Stimulated activated CD8-positive, alpha-beta memory T cell treated with anti-CD3 and anti-CD28 coated beads, Interleukin-2, amount 100 ng/mL, for 48 hours (primary cell): ENCODE data around the gene RBMS2.
"Not testable (repeated sequence)": the region's sequence is repeated elsewhere in the genome, so short reads cannot be mapped to it uniquely, and the experiment has no call there.

ENCODE experiments used
- DNase-seq, 2 donors: peaks; one replicate each; pipeline ENCODE4 v3.0.0-alpha.2; 2020; ENCODE audit warnings: low read depth in 2 of 2

Gene RBMS2

DNA sequence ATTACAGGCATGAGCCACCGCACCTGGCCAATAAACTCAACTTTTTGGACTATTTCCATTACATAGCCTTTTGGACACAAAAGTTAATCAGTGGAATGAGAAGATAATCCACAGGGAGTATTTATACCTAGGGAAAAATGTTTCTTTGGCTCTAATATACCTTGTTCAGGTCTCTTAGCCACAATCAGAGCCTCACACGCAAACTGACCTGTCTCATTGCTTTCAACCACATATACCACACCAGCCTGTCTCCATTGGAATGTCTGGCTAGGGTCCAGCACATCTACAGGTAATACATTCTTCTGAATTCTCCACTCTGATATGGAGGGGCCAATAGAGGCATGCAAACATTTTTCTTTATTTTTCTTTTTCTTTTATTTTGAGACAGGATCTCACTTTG, 3.8 kb upstream of the RBMS2 start:
- DNase-seq = no peak

DNA sequence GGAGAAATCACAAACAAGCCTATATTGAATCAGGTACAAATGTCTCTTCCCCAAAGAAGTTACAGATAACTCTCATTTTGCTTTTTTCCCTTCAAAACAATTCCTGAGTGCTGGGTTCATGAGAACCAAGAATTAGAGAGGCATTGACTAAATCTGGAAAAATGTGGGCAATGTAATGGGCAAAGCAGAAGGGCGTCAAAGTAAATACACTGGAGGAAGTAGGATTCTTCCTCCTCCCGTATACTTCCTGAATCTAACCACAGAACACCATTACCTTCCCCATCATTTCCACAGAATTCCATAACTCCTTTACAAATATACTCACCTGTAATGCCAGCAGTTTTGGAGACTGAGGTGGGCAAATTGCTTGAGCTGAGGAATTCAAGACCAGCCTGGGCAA, 3.0 kb upstream of the RBMS2 start:
- DNase-seq = no peak

DNA sequence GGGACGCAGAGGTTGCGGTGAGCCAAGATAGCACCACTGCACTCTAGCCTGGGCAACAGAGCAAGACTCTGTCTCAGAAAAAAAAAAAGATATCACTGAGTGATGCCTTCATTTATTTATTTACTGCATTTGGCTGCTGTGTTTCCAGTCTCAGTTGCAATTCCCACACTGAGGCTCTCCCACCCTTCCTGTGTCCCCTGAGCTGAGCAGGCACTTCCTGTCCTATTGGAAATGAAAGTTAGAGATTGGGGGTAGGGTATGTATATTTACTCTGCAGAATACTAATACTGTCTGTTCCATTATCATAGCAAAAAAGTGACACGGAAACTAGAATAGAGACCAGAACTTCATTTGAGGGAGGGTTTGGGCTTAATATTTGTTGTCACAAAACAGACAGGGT, 1.6 kb upstream of the RBMS2 start:
- DNase-seq = no peak

DNA sequence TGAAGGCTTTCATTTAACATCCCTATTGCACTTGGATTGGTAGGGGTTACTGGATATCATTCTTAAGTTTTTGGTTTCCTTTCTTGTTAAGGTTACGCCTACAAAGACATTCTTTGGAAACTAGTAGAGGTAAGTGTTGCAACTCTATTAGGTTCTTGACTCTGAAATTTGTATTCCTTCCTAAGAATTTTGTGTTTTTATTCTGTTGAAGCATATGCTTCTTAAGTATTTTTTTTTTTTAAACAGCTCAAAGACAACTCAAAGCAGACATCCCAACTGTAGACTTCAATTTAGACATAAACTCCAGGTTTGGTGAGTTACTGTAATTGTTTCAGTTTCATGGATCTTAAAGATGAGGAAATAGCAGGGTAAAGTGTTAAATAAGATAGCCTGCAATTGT, 1.1 kb upstream of the RBMS2 start:
- DNase-seq = no peak

DNA sequence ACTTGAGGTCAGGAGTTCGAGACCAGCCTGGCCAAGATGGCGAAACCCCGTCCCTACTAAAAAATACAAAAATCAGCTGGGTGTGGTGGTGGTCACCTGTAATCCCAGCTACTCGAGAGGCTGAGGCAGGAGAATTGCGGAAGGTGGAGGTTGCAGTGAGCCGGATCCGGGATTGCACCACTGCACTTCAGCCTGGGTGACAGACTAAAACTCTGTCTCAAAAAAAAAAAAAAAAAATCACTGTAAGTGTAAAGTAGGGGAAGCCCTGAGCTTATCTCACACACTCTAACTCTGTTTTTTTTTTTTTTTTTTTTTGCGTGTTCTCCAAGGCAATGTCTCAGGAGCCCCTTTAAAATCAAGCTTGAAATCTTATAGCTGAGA, 421 bp upstream of the RBMS2 start:
- no peak for DNase-seq

DNA sequence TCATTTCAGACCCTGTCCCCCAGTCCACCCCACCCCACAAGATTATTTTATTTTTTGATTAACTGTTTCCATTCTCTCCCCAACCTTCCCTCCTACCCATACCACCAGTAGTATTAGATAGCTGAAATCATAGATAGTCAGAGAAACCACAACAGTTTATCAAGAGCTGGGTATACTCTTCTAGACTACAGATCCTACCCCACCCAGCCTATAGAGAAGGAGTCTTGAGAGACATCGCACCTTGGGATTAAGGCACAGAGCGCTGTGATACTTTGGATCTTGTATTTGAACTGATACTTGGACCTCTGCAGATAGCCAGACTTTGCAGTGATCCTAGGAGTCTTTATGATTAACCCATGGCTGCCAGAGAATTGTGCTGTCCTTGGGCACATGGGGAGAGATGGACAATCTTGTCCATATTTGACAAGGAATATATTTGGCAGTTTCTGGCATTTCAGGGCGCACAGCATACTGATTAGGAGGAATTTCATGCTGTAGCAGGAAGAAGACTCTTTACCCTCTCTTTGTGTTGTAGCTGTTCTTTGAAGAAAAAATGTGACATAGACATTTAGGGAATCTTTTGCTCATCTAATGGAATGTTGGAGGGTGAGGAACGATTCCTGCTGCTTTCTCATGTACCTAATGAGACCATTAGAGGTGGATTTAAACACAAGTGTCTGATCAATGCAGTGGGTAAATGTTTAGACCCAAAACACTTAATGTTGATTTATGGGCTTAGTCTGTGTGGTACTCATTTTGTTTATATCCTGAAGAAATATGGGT, 982 bp downstream of the RBMS2 start:
- DNase-seq = no peak

DNA sequence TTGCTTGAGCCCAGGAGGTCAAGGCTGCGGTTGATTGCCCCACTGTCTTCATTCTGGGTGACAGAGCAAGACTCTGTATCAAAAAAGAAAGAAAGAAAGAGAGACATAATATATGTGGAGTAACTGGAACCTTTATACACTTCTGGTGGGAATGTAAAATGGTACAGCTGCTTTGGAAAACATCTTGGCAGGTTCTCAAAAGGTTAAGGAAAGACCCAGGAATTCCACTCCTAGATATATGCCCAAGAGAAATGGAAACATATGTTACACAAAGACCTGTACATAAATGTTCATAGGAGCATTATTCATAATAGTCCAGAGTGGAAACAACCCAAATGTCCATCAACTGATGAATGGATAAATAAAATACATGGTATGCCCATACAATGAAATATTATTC, 7.2 kb downstream of the RBMS2 start:
- DNase-seq = no peak

DNA sequence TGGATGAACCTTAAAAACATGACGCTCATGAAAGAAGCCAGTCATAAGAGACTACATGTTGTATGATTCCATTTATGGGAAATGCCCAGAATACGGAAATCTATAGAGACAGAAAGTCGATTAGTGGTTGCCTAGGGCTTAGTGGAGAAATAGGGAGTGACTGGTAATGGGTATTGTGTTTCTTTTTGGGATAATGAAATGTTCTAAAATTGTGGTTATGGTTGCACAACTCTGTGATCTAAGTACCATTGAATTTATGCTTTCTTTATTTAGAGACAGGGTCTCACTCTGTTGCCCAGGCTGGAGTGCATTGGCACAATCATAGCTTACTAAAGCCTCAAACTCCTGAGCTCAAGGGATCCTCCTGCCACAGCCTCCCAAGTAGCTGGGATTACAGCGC, 8.0 kb downstream of the RBMS2 start:
- DNase-seq = no peak

DNA sequence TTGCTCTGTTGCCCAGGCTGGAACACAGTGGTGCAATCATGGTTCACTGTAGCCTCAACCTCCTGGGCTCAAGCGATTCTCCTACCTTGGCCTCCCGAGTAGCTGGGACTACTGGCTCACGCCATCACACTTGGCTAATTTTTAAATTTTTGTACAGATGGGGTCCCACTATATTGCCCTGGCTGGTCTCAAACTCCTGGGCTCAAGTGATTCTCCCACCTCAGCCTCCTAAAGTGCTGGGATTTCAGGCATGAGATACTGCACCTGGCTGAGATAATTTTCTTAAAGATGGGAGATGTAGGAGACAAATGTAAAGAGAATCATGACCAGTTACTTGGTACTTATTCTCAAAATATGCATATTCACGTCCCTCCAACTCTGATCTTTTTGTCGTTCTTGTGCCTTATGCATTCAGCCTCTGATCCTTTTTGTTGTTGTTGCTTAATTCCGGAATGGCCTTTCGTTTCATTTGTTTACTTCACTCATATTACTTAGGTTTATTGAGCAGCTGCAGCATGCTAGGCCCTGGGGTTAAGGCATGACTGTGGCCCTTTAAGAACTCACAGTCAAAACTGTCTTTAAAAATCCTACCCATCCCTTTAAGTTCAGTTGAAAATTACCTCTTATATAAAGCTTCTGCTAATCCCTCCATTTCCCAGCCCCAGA, 8.9 kb downstream of the RBMS2 start:
- no peak for DNase-seq

DNA sequence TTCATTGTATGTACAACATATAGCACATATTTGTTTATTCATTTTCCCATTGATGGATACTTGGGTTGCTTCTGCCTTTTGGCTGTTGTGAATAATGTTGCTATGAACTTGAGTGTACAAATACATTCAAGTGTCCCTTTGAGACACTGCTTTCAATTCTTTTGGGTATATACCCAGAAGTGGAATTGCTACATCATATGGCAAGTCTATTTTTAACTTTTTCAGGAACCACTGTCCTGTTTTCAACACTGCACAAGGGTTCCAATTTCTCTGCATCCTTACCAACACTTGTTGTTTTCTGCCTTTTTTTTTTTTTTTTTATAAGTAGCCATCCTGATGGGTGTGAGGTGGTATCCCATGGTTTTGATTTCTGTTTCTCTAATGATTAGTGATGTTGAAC, 15.9 kb downstream of the RBMS2 start:
- DNase-seq = no peak

DNA sequence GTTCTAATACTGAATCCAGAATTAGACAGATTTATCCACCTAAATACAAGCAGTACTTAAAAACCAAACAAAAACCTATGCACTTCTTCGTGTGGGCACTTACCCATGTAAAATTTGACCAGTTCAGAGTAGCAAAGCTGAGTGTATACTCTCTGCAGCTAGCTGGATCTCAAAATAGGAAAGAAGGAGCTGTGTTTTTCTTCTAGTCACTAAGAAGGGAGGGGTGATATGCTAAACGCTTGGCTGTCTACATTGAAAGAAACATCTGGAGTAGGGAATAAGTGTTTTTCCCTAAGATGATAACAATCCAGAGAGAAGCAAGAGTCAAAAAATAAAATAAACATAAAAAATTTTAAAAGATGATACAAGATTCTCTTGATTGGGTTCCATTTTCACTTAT, 20.0 kb downstream of the RBMS2 start:
- DNase-seq = no peak

DNA sequence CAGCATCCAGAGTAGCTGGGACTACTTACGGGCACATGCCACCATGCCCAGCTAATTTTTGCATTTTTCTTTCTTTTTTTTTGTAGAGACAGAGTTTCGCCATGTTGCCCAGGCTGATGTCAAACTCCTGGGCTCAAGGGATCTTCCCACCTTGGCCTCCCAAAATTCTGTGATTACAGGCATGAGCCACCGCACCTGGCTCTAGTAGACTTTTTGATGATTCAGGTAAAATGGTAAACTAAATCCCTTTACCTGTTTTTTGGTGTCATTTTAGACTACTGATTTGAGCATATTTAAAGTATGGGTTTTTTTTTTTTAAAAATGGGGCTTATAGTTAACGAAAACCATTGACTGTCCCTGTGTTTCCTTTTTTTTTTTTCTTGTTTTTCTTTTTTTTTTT, 20.5 kb downstream of the RBMS2 start:
- no peak for DNase-seq

DNA sequence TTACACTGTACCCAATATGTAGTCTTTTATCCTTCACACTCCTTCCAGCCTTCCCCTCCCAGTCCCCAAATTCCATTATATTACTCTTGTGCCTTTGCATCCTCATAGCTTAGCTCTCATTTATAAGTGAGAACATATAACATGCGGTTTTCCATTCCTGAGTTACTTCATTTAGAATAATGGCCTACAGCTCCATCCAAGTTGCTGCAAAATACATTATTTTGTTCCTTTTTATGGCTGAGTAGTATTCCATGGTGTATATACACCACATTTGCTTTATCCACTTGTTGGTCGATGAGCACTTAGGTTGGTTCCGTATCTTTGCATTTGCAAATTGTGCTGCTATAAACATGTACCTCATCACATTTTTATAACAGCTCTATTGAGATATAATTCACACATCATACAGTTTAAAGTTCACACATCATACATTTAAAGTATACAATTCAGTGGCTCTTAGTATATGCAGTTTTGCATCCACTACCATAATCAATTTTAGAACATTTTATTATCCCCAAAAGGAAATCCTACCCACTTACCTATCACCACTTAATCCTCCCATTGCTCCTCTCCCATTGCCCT, 23.5 kb downstream of the RBMS2 start:
- DNase-seq = no peak

DNA sequence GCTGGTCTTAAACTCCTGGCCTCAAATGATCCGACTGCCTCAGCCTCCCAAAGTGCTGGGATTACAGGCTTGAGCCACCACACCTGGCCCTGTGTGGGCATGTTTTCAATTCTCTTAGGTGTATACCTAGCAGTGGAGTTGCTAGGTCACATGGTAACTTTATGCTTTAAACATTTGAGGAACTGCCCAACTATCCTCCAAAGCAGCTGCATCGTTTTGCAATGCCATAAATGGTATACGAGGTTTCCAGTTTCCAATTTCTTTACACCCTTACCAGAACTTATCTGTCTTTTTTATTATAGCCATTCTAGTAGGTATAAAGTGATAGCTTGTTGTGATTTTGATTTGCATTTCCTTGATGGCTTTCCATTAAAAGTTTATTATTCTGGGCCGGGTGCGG, 25.1 kb downstream of the RBMS2 start:
- DNase-seq = no peak

DNA sequence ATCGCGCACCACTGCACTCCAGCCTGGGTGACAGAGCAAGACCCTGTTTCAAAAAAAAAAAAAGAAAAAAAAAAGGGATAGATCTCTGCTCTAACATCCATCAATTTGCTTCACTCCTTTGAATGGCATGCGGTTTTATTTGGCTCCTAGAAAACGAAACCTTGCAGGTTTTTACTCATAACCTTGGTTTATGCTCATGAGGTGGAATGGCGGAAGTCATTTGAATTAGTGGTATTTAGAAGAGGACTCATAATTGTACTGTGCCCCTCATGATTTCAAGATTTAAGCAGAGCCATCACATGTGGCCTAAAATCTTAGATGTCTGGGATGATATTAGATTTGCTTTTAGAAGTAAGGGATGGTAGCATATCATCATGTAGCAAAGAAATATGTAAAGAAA, 29.4 kb downstream of the RBMS2 start:
- no peak for DNase-seq

DNA sequence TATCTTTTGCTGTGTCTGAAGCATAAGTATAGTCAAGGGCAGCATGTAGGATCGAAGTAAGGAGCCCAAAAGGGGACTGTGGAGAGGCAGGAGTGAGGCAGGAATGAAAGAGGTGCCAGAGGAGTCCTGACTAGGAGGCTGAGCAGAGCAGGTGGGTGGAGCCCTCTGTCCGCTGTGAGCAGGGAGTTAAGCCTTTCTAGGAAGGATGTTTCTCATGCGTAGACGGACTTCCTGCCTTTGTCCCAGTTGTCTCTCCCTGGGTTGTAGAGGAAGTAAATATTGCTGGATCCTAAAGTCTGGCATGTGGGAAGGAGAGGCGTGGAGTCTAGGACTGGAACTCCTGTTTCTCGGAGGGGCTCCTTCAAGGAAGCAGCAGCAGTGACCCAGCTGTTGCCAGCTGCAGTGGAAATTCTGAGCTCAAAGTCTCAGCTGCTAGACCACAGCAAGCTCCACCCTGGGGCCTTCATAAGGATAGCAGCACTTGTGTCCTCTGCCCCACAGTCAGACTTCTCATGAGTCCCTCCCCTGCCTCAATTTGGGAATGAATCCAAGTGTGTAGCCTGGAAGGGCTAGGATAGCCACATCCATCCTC, 44.0 kb downstream of the RBMS2 start:
- no peak for DNase-seq

DNA sequence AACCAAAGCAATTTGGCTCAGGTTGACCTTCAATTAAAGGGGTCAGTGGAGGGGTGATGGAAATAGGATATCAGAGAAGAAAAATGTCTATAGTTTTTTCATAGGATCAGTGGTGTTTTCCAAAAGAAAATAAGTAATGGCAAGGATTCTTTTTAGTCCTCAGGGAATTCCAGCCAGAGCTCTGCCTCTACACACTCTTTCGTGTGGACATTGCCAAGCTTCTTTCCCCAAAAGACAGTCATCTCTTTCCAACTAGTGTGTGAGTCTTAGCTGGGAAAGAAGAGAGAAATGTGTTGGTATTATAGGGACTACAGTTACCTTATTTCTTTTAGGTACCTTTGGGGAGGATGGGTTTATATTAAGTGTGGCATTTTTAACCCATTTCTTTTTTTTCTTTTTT, 46.5 kb downstream of the RBMS2 start:
- no peak for DNase-seq

DNA sequence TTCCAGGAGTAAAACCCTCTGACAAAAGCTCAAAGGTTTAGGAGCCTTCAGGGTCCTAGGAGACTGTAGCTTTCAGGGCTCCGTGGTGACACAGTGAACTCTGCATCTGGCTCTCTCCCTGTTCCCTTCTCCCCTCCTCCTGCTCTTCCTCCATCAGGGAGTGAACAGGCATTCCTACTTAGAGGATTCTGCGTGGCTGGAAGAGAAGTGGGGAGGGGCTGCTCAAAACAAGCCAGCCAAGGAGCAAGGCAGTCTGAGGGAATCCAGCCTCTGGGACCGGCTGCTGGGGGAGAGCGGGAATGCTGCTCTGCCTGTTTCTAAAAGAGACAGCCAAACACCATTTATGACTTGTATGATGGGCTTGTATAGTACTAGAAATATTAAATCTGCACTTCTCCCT, 49.5 kb downstream of the RBMS2 start:
- DNase-seq = no peak

DNA sequence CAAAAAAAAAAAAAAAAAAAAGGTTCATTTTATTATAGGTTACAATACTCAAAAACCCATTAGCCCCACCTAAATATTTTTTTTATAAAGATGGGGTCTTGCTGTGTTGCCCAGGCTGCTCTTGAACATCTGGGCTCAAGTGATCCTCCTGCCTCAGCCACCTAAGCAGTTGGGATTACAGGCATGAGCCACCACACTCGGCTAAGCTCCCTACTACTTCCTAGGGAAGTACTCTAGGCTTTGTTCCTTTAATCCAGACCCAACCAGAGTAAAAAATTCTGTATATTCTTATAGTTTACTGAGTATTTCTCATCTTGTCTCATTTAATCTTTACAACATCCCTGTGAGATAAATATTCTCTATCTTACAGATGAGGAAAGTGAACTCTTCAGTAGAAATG, 50.7 kb downstream of the RBMS2 start:
- DNase-seq = no peak

DNA sequence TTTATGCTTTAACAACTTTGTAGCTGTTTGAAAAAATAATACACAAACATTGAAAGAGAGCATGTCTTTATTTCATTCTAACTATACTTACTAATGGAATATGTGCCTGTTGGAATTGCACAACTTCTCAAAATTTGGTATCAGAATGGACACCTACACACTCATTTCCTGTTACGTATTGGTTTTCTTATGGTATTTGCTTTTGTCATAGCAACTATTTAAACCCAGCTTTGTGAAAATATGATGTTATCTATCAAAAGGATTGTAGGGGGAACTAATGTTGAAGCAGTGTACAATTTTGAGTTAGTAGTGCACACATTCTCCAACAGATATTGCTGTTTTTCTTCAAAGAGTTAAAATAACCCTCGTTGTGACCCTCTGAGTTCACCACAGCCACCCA, 52.6 kb downstream of the RBMS2 start:
- no peak for DNase-seq

DNA sequence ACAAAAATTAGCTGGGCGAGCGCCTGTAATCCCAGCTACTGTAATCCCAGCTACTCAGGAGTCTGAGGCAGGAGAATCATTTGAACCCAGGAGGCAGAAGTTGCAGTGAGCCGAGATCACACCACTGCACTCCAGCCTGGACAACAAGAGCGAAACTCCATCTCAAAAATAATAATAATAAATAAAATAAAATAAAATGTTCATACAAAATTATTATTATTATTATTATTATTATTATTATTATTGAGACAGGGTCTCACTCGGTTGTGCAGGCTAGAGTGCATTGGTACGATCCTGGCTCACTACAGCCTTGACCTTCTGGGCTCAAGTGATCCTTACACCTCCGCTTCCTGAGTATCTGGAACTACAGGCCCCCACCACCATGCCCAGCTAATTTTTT, 55.6 kb downstream of the RBMS2 start:
- DNase-seq = not testable (repeated sequence)

DNA sequence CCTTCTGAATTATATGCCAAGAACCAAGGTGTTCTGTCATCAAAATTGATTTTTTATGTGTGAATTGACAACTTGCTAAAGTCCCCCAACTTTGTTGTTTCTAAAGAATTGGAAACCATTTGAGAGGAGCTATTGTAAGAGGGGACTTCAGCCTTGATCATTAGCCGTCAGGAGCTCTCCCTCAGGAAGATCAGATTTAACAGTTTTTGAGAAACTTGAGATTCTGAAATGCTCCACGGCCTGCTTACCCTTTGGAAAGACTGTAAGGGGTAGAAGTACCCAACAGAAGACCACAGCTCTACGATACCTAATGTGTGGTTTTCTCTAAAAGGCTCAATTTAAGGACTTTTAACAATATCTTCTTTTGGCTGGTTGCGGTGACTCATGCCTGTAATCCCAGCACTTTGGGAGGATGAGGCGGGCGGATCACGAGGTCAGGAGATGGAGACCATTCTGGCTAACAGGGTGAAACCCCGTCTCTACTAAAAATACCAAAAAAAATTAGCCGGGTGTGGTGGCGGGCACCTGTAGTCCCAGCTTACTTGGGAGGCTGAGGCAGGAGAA, 57.4 kb downstream of the RBMS2 start:
- no peak for DNase-seq
